Fibroblast of lung (primary cell): ENCODE data around the gene INSRR. TPM values are rescaled to one million over a fixed set of nuclear protein-coding genes. Genes with fewer than 3 reads are reported as not detected.

Experiments used
- DNase-seq, 2 donors: peaks; one replicate each; pipeline versions ENCODE4 v3.0.0 to v3.0.0-alpha.2; 2010; ENCODE audit warnings: low read depth in 2 of 2
- H2AFZ ChIP-seq: 2 replicates; pipeline ENCODE4 v1.5.1; 2012; ENCODE audit warnings: low read length, control low read depth, inconsistent platforms
- H3K27ac ChIP-seq: 2 replicates; pipeline ENCODE4 v1.5.1; 2011; ENCODE audit warnings: low read length, control low read depth; ENCODE audit not compliant: insufficient read depth
- H3K27me3 ChIP-seq: 2 replicates; pipeline ENCODE4 v1.5.1; 2011; ENCODE audit warnings: mild to moderate bottlenecking, low read length; ENCODE audit not compliant: control insufficient read depth, insufficient read depth
- H3K36me3 ChIP-seq: 2 replicates; pipeline ENCODE4 v1.5.1; 2011; ENCODE audit warnings: low read length; ENCODE audit not compliant: control insufficient read depth, insufficient read depth
- H3K4me1 ChIP-seq: 2 replicates; pipeline ENCODE4 v1.5.1; 2011; ENCODE audit warnings: low read length; ENCODE audit not compliant: control insufficient read depth, insufficient read depth; ENCODE audit errors: extremely low read depth
- H3K4me2 ChIP-seq: 2 replicates; pipeline ENCODE4 v1.5.1; 2011; ENCODE audit warnings: low read length, control low read depth; ENCODE audit not compliant: insufficient read depth; ENCODE audit errors: extremely low read depth
- H3K4me3 ChIP-seq, 4 experiments: fragments of 200-600 bp in 1 of 4; sonication (generic) in 1 of 4; replicated peaks in 1 of 4; 2 replicates each; pipeline ENCODE4 v1.5.1; 2011 to 2016; ENCODE audit warnings: low read length in 4 of 4, low read depth in 3 of 4, mild to moderate bottlenecking in 3 of 4, control low read depth in 2 of 4, inconsistent platforms in 1 of 4, mixed read lengths in 1 of 4; ENCODE audit not compliant: insufficient read depth in 1 of 4; ENCODE audit errors: control extremely low read depth in 1 of 4
- H3K79me2 ChIP-seq: 2 replicates; pipeline ENCODE4 v1.5.1; 2012; ENCODE audit warnings: mild to moderate bottlenecking, low read length, inconsistent platforms; ENCODE audit not compliant: control insufficient read depth, insufficient read depth
- H3K9ac ChIP-seq: 2 replicates; pipeline ENCODE4 v1.5.1; 2011; ENCODE audit warnings: mild to moderate bottlenecking, low read length, control low read depth; ENCODE audit not compliant: insufficient read depth
- H3K9me3 ChIP-seq: 2 replicates; pipeline ENCODE4 v1.5.1; 2012; ENCODE audit warnings: low read depth, low read length; ENCODE audit not compliant: control insufficient read depth, insufficient read depth
- H4K20me1 ChIP-seq: 2 replicates; pipeline ENCODE4 v1.5.1; 2011; ENCODE audit warnings: low read length; ENCODE audit not compliant: control insufficient read depth, insufficient read depth; ENCODE audit errors: extremely low read depth
- CTCF ChIP-seq, 2 donors: IDR thresholded peaks in 1 of 2; conservative IDR thresholded peaks in 1 of 2; 1 replicate in 1 of 2; 2 replicates in 1 of 2; pipeline ENCODE4 v1.5.1; 2011 to 2012; ENCODE audit warnings: low read length in 2 of 2, control low read depth in 1 of 2, inconsistent platforms in 1 of 2, low read depth in 1 of 2, mild to moderate bottlenecking in 1 of 2
- EZH2 ChIP-seq: IDR thresholded peaks from 2 replicates; pipeline ENCODE4 v1.5.1; 2012; ENCODE audit warnings: low read length, control low read depth, mild to moderate bottlenecking; ENCODE audit errors: missing control alignments
- polyA plus RNA-seq, 2 donors: library from polyadenylated mRNA; depleted of rRNA in 1 of 2; stranded (reverse) in 1 of 2; unstranded in 1 of 2; fragments of >200 nt; gene quantifications; 2 replicates each; pipeline ENCODE4 v1.2.1, GENCODE V29; 2011 to 2012; ENCODE audit warnings: missing spikeins in 1 of 2
- total RNA-seq: library from RNA; depleted of rRNA; stranded (reverse); fragments of >200 nt; gene quantifications from 2 replicates; pipeline ENCODE4 v1.2.1, GENCODE V29; 2014

The INSRR gene
- total and polyA plus RNA-seq, 2 donors (not counting 1 experiment from before 2014, with no cell fraction given) = not detected

- peaks cover 57% of the 10 kb centered on the region for H3K27me3 ChIP-seq
- no peaks in the 10 kb centered on the region for H3K79me2 ChIP-seq
- H3K9ac ChIP-seq = no peak overlapping the region
- H3K9me3 ChIP-seq = no peaks in the 10 kb centered on the region
- no peaks in the 10 kb centered on the region for H3K36me3 ChIP-seq
- H4K20me1 ChIP-seq = no peaks in the 10 kb centered on the region
- DNase-seq = no peak
- H3K4me3 ChIP-seq = no peak overlapping the region
- TF ChIP-seq CTCF (conservative IDR thresholded peaks at IDR 0.05 in 1 of 2, IDR thresholded peaks at IDR 0.05 in 1 of 2; ENCODE audit: low read depth in 1 of 2, low read length in 2 of 2) = no peak
- peak; percentile 88 for TF ChIP-seq EZH2
- no peaks in the 10 kb centered on the region for H3K4me1 ChIP-seq
- no peak overlapping the region for H3K27ac ChIP-seq
- no peak overlapping the region for H3K4me2 ChIP-seq
- no peak overlapping the region for H2AFZ ChIP-seq
Observed at GRCh38 chr1:156845953-156846545, 12.9 kb downstream of the INSRR start.

- Histone ChIP-seq H3K4me1 (no peaks in the 10 kb centered on the region), H3K4me3 (no peak overlapping the region), H4K20me1 (no peaks in the 10 kb centered on the region), H2AFZ (no peak overlapping the region), H3K9ac (no peak overlapping the region), H3K27me3 (peaks cover 59% of the 10 kb centered on the region), H3K9me3 (no peaks in the 10 kb centered on the region), H3K36me3 (no peaks in the 10 kb centered on the region), H3K27ac (no peak overlapping the region), H3K4me2 (no peak overlapping the region), H3K79me2 (no peaks in the 10 kb centered on the region)
- DNase-seq = no peak
- TF ChIP-seq EZH2 = no peak
- peak in 1 of 2 donors; percentile 2 for TF ChIP-seq CTCF (conservative IDR thresholded peaks at IDR 0.05 in 1 of 2, IDR thresholded peaks at IDR 0.05 in 1 of 2; ENCODE audit: low read depth in 1 of 2, low read length in 2 of 2)
Observed at GRCh38 chr1:156845055-156845952, 13.6 kb downstream of the INSRR start.

DNA sequence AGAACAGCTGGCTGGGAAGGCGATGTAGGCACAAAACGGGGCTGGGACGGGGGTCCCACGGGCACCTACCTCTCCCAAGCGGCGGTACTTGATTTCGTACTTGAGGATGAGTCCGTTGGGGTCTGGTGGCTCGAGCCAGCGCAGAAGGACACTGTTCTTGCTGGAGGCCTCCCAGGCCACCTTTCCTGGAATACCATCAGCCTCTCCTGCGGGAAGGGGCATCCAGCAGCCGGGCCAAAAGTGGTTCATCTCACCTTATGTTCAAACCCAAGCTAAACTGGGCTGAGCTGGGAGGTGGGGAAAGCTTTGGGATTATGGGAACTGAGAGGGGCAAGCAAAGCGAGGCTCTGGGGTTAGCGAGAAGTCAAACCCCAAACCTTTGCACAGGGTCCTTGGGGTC lies 14.3 kb downstream of the INSRR start:
- Histone ChIP-seq H2AFZ (no peak overlapping the region), H3K4me3 (no peak overlapping the region), H3K79me2 (no peaks in the 10 kb centered on the region), H3K36me3 (no peaks in the 10 kb centered on the region), H3K4me1 (no peaks in the 10 kb centered on the region), H3K27me3 (peaks cover 54% of the 10 kb centered on the region), H3K9ac (no peak overlapping the region), H3K27ac (no peak overlapping the region), H4K20me1 (no peaks in the 10 kb centered on the region), H3K9me3 (no peaks in the 10 kb centered on the region), H3K4me2 (no peak overlapping the region)
- TF ChIP-seq EZH2 (peak; percentile 42), CTCF (conservative IDR thresholded peaks at IDR 0.05 in 1 of 2, IDR thresholded peaks at IDR 0.05 in 1 of 2; ENCODE audit: low read depth in 1 of 2, low read length in 2 of 2) (no peak)
- no peak for DNase-seq
